Muscle layer of duodenum (tissue), 2 donors: Measurements from ENCODE around the gene KCNQ5.

ENCODE experiments used
- H3K27ac ChIP-seq: one replicate; pipeline ENCODE4 v1.7.0; 2013; ENCODE audit warnings: mild to moderate bottlenecking, low read length
- H3K27me3 ChIP-seq: one replicate; pipeline ENCODE4 v1.7.0; 2013; ENCODE audit warnings: low read depth, mild to moderate bottlenecking, control low read depth, low read length
- H3K36me3 ChIP-seq, 2 donors: one replicate each; pipeline ENCODE4 v1.7.0; 2013; ENCODE audit warnings: low read length in 2 of 2, control low read depth in 1 of 2, mild to moderate bottlenecking in 1 of 2; ENCODE audit not compliant: insufficient read depth in 2 of 2, control insufficient read depth in 1 of 2
- H3K4me1 ChIP-seq, 2 donors: one replicate each; pipeline ENCODE4 v1.7.0; 2013; ENCODE audit warnings: low read length in 2 of 2, mild to moderate bottlenecking in 2 of 2, control low read depth in 1 of 2, moderate library complexity in 1 of 2; ENCODE audit not compliant: insufficient read depth in 2 of 2, control insufficient read depth in 1 of 2
- H3K4me3 ChIP-seq, 2 donors: one replicate each; pipeline ENCODE4 v1.7.0; 2013; ENCODE audit warnings: low read length in 2 of 2, low read depth in 1 of 2, mild to moderate bottlenecking in 1 of 2
- H3K9me3 ChIP-seq, 2 donors: one replicate each; pipeline ENCODE4 v1.7.0; 2013; ENCODE audit warnings: low read length in 2 of 2, control low read depth in 1 of 2, mild to moderate bottlenecking in 1 of 2; ENCODE audit not compliant: control insufficient read depth in 1 of 2
- donor health status: healthy.

Gene KCNQ5

GRCh38 chr6:72657407-72658197, 35.7 kb downstream of the KCNQ5 start:
- Histone ChIP-seq H3K4me3 (no peak overlapping the region), H3K9me3 (no peaks in the 10 kb centered on the region), H3K27me3 (no peaks in the 10 kb centered on the region), H3K4me1 (no peaks in the 10 kb centered on the region), H3K27ac (no peak overlapping the region), H3K36me3 (no peaks in the 10 kb centered on the region)

- Histone ChIP-seq H3K4me1 (no peaks in the 10 kb centered on the region), H3K27ac (no peak overlapping the region), H3K4me3 (no peak overlapping the region), H3K27me3 (no peaks in the 10 kb centered on the region), H3K36me3 (no peaks in the 10 kb centered on the region), H3K9me3 (no peaks in the 10 kb centered on the region)
Observed at GRCh38 chr6:72659754-72660153, 37.9 kb downstream of the KCNQ5 start.

DNA sequence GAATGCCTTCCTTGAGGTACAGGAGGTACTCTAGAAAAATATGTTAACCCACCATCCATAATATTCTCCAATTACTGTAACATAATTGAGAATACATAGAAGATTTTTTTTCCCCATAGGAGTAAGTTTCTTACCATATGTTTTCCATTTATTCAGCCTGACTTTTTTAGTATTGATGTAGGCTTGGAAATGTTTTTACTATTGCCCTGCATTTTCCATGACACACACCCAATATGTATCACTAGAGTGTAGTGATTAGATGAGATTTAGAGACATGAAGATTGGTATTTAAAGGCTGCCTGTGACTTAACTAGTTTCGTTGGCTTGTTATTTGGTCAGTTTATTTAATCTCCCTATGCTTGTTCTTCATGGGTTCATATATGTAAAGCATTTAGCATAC, 39.5 kb downstream of the KCNQ5 start:
- Histone ChIP-seq H3K36me3 (no peaks in the 10 kb centered on the region), H3K9me3 (no peaks in the 10 kb centered on the region), H3K4me3 (no peak overlapping the region), H3K4me1 (no peaks in the 10 kb centered on the region), H3K27ac (no peak overlapping the region), H3K27me3 (no peaks in the 10 kb centered on the region)

DNA sequence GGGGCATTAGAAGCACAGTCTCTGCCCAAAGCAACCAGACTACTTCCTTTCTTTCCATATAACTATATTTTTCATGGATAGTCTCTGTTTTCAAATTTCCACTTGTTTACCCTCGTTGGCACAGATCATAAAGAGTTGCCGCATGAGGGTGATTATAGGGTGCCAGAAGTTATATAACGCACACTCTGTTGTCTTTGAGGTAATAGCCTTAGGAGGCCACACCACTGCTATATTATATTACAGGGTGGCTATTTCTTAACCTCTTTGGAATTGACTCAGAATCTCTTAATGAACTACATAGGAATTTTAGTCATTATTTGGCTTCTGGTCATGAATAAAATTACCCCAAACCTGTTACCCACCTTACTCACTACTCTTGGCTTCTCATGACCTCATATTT, 43.7 kb downstream of the KCNQ5 start:
- H3K36me3 ChIP-seq, result no peaks in the 10 kb centered on the region
- H3K27ac ChIP-seq, result no peak overlapping the region
- H3K4me1 ChIP-seq, result no peaks in the 10 kb centered on the region
- H3K4me3 ChIP-seq, result no peak overlapping the region
- H3K9me3 ChIP-seq, result peaks cover 0 to 2% of the 10 kb centered on the region in 2 donors
- no peaks in the 10 kb centered on the region for H3K27me3 ChIP-seq

GRCh38 chr6:72669324-72669723, 47.5 kb downstream of the KCNQ5 start:
- H3K9me3 ChIP-seq, result peaks cover 0 to 2% of the 10 kb centered on the region in 2 donors
- no peaks in the 10 kb centered on the region for H3K36me3 ChIP-seq
- H3K4me3 ChIP-seq, result no peak overlapping the region
- H3K27ac ChIP-seq, result no peak overlapping the region
- no peaks in the 10 kb centered on the region for H3K27me3 ChIP-seq
- no peaks in the 10 kb centered on the region for H3K4me1 ChIP-seq

DNA sequence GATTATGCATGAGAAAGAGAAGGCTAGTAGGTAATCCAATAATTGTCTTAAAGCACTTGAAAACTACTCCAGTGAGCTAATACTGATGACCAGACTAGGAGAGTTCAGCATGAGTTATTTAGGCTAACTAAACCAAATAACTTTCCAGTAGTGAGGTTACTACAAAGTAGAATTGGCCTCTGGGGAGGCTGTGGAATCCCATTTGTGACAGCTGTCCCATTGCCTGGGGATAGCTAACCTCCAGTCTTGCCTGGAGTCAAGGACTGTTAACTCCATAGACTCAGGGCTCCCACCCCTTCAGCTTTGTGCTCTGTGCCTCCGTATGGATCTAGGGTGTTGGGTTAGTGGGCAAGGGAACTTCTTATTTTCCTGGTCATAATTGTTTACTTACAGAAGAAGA, 51.0 kb downstream of the KCNQ5 start:
- Histone ChIP-seq H3K36me3 (no peaks in the 10 kb centered on the region), H3K27me3 (no peaks in the 10 kb centered on the region), H3K4me1 (no peaks in the 10 kb centered on the region), H3K9me3 (no peaks in the 10 kb centered on the region), H3K27ac (no peak overlapping the region), H3K4me3 (no peak overlapping the region)

DNA sequence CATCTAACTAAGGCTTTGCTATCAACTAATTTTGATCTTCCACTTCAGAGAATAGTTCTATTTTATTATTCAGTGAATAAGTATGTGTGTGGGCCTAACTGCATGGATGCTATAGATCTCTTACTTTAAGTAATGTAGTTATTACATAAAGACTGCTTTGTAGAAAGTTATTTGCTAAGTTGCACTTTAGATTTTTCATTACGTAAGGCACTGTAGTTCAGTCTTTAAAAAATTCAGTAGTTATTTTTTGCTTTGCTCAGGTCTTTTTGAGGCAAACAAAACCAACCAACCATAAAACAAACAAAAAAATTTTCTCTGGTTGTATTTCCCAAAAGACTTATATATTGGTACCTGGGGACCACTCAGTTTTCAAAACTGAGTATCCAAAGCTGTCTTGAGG, 53.0 kb downstream of the KCNQ5 start:
- H3K27ac ChIP-seq, result no peak overlapping the region
- no peaks in the 10 kb centered on the region for H3K4me1 ChIP-seq
- no peaks in the 10 kb centered on the region for H3K27me3 ChIP-seq
- no peaks in the 10 kb centered on the region for H3K36me3 ChIP-seq
- H3K9me3 ChIP-seq, result no peaks in the 10 kb centered on the region
- H3K4me3 ChIP-seq, result no peak overlapping the region

GRCh38 chr6:72675396-72675795, 53.5 kb downstream of the KCNQ5 start:
- Histone ChIP-seq H3K27me3 (no peaks in the 10 kb centered on the region), H3K9me3 (no peaks in the 10 kb centered on the region), H3K4me3 (no peak overlapping the region), H3K27ac (no peak overlapping the region), H3K4me1 (no peaks in the 10 kb centered on the region), H3K36me3 (no peaks in the 10 kb centered on the region)

DNA sequence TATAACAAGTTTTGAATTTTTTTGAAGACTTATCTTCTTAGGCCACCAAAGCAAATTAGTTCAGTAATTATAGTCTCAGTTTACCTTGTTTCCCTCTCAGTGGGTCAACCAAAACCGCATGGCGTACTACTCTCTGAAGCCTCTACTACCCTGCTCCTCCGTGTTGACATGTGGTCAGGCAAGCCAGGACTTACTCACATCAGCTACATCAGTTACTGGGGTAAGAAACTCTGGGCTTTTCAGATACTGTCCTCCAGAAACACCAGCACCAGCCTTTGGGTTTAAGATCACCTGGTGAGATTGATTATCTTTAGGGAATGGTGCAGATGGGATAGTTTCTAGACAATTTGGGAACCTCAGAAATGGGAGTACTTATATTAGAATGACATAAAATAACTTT, 55.1 kb downstream of the KCNQ5 start:
- no peaks in the 10 kb centered on the region for H3K27me3 ChIP-seq
- H3K36me3 ChIP-seq, result no peaks in the 10 kb centered on the region
- H3K9me3 ChIP-seq, result no peaks in the 10 kb centered on the region
- no peak overlapping the region for H3K4me3 ChIP-seq
- H3K27ac ChIP-seq, result no peak overlapping the region
- no peaks in the 10 kb centered on the region for H3K4me1 ChIP-seq

GRCh38 chr6:72677740-72678139, 55.9 kb downstream of the KCNQ5 start:
- Histone ChIP-seq H3K36me3 (no peaks in the 10 kb centered on the region), H3K9me3 (no peaks in the 10 kb centered on the region), H3K27ac (no peak overlapping the region), H3K4me3 (no peak overlapping the region), H3K4me1 (no peaks in the 10 kb centered on the region), H3K27me3 (no peaks in the 10 kb centered on the region)

DNA sequence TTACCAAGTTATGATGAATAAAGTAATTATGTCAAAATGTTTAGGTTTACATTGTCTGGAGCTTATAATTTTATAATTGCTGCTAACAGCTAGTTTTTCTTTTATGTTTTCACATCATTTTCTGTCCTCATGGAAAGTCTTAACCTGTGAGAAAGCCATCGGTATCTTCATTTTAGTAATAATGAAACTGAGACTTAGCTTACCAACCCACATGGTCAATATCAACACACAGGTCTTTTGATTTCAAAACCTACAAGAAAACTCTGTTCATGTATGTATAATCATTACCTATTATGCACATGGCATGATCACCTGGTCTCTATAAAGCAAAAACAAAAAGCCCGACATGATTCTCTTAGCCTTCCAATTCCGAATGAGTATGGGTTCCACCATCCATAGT, 61.9 kb downstream of the KCNQ5 start:
- no peak overlapping the region for H3K27ac ChIP-seq
- H3K27me3 ChIP-seq, result no peaks in the 10 kb centered on the region
- no peaks in the 10 kb centered on the region for H3K36me3 ChIP-seq
- H3K4me1 ChIP-seq, result no peaks in the 10 kb centered on the region
- H3K9me3 ChIP-seq, result no peaks in the 10 kb centered on the region
- H3K4me3 ChIP-seq, result no peak overlapping the region
